Astrocyte (in vitro differentiated cells and primary cell): ENCODE measurements around the gene PRSS57. TPM values are rescaled to one million over a fixed set of nuclear protein-coding genes. Genes with fewer than 3 reads are reported as not detected.

ENCODE experiments used
- DNase-seq: peaks from one replicate; pipeline ENCODE4 v3.0.0-alpha.2; 2010; ENCODE audit warnings: low read depth
- FAIRE-seq: peaks from 2 replicates; lab custom pipeline; 2011; peaks lifted over from hg19 to GRCh38; lab: Jason Lieb, UNC
- H2AFZ ChIP-seq: 2 replicates; pipeline ENCODE4 v1.6.0; 2012; ENCODE audit warnings: low read depth, low read length, inconsistent platforms
- H3K27ac ChIP-seq: 2 replicates; pipeline ENCODE4 v1.5.1; 2011; ENCODE audit warnings: low read depth, low read length, inconsistent platforms
- H3K27me3 ChIP-seq: 2 replicates; pipeline ENCODE4 v1.6.0; 2011; ENCODE audit warnings: low read length, inconsistent platforms; ENCODE audit not compliant: insufficient read depth
- H3K36me3 ChIP-seq: 2 replicates; pipeline ENCODE4 v1.5.1; 2011; ENCODE audit warnings: low read length, inconsistent platforms; ENCODE audit not compliant: insufficient read depth
- H3K4me1 ChIP-seq: 2 replicates; pipeline ENCODE4 v1.5.1; 2011; ENCODE audit warnings: low read length, inconsistent platforms; ENCODE audit not compliant: insufficient read depth
- H3K4me2 ChIP-seq: 2 replicates; pipeline ENCODE4 v1.6.0; 2012; ENCODE audit warnings: low read length, inconsistent platforms
- H3K4me3 ChIP-seq: 2 replicates; pipeline ENCODE4 v1.5.1; 2011; ENCODE audit warnings: low read depth, mild to moderate bottlenecking, low read length, inconsistent platforms; ENCODE audit not compliant: insufficient read depth
- H3K79me2 ChIP-seq: 2 replicates; pipeline ENCODE4 v1.6.0; 2012; ENCODE audit warnings: mild to moderate bottlenecking, low read length, inconsistent platforms; ENCODE audit not compliant: insufficient read depth
- H3K9ac ChIP-seq: 2 replicates; pipeline ENCODE4 v1.6.0; 2012; ENCODE audit warnings: mild to moderate bottlenecking, low read length, inconsistent platforms
- H3K9me3 ChIP-seq: 2 replicates; pipeline ENCODE4 v1.5.1; 2012; ENCODE audit warnings: low read depth, mild to moderate bottlenecking, low read length, inconsistent platforms; ENCODE audit not compliant: insufficient read depth
- H4K20me1 ChIP-seq: 2 replicates; pipeline ENCODE4 v1.6.0; 2012; ENCODE audit warnings: low read length, inconsistent platforms; ENCODE audit not compliant: insufficient read depth
- H3K27ac Mint-ChIP-seq: one replicate; pipeline ENCODE4 v1.8.0; 2021; ENCODE audit warnings: mild to moderate bottlenecking, mixed read lengths; ENCODE audit not compliant: unreplicated experiment
- H3K27me3 Mint-ChIP-seq: one replicate; pipeline ENCODE4 v1.8.0; 2021; ENCODE audit warnings: low read depth, mixed read lengths; ENCODE audit not compliant: unreplicated experiment
- H3K36me3 Mint-ChIP-seq: one replicate; pipeline ENCODE4 v1.8.0; 2021; ENCODE audit warnings: low read depth, mixed read lengths; ENCODE audit not compliant: unreplicated experiment
- H3K4me1 Mint-ChIP-seq: one replicate; pipeline ENCODE4 v1.8.0; 2021; ENCODE audit warnings: low read depth, mixed read lengths; ENCODE audit not compliant: unreplicated experiment
- H3K4me3 Mint-ChIP-seq: one replicate; pipeline ENCODE4 v1.8.0; 2021; ENCODE audit warnings: mild to moderate bottlenecking, moderate library complexity, mixed read lengths; ENCODE audit not compliant: unreplicated experiment
- H3K9me3 Mint-ChIP-seq: one replicate; pipeline ENCODE4 v1.8.0; 2021; ENCODE audit warnings: mild to moderate bottlenecking, mixed read lengths; ENCODE audit not compliant: unreplicated experiment
- EZH2 ChIP-seq: IDR thresholded peaks from 2 replicates; pipeline ENCODE4 v1.6.1; 2012; ENCODE audit warnings: mild to moderate bottlenecking, low read length, inconsistent platforms; ENCODE audit not compliant: insufficient read depth
- total RNA-seq: library from RNA; stranded (reverse); gene quantifications from 2 replicates; pipeline ENCODE4 v1.2.1, GENCODE V29; 2021
- TF ChIP-seq, protein P1 (sequence below): IDR thresholded peaks from 2 replicates; pipeline ENCODE4 v1.5.1; 2011; ENCODE audit warnings: low read depth, mild to moderate bottlenecking, inconsistent platforms, low read length, moderate library complexity; ENCODE audit not compliant: insufficient read depth

The PRSS57 gene
- total RNA-seq, 1 donor from 2014 or later: not detected

GRCh38 chr19:688214-688613 is 7.0 kb downstream of the PRSS57 start:
- Histone ChIP-seq H3K4me2 (no peak overlapping the region), H3K27ac (no peak overlapping the region), H2AFZ (no peak overlapping the region), H3K27me3 (no peaks in the 10 kb centered on the region), H3K36me3 (no peaks in the 10 kb centered on the region), H4K20me1 (no peaks in the 10 kb centered on the region), H3K4me1 (no peaks in the 10 kb centered on the region), H3K4me3 (no peak overlapping the region), H3K79me2 (no peaks in the 10 kb centered on the region), H3K9ac (no peak overlapping the region), H3K9me3 (no peaks in the 10 kb centered on the region)
- no peak overlapping the region for H3K4me3 Mint-ChIP-seq
- no peak for FAIRE-seq
- no peak overlapping the region for H3K27ac Mint-ChIP-seq
- TF ChIP-seq EZH2: no peak
- TF ChIP-seq, protein P1, sequence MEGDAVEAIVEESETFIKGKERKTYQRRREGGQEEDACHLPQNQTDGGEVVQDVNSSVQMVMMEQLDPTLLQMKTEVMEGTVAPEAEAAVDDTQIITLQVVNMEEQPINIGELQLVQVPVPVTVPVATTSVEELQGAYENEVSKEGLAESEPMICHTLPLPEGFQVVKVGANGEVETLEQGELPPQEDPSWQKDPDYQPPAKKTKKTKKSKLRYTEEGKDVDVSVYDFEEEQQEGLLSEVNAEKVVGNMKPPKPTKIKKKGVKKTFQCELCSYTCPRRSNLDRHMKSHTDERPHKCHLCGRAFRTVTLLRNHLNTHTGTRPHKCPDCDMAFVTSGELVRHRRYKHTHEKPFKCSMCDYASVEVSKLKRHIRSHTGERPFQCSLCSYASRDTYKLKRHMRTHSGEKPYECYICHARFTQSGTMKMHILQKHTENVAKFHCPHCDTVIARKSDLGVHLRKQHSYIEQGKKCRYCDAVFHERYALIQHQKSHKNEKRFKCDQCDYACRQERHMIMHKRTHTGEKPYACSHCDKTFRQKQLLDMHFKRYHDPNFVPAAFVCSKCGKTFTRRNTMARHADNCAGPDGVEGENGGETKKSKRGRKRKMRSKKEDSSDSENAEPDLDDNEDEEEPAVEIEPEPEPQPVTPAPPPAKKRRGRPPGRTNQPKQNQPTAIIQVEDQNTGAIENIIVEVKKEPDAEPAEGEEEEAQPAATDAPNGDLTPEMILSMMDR: no peak
- no peaks in the 10 kb centered on the region for H3K36me3 Mint-ChIP-seq
- peaks cover 16% of the 10 kb centered on the region for H3K27me3 Mint-ChIP-seq
- H3K4me1 Mint-ChIP-seq: no peaks in the 10 kb centered on the region
- H3K9me3 Mint-ChIP-seq: peaks cover 7% of the 10 kb centered on the region
- DNase-seq: no peak

DNA sequence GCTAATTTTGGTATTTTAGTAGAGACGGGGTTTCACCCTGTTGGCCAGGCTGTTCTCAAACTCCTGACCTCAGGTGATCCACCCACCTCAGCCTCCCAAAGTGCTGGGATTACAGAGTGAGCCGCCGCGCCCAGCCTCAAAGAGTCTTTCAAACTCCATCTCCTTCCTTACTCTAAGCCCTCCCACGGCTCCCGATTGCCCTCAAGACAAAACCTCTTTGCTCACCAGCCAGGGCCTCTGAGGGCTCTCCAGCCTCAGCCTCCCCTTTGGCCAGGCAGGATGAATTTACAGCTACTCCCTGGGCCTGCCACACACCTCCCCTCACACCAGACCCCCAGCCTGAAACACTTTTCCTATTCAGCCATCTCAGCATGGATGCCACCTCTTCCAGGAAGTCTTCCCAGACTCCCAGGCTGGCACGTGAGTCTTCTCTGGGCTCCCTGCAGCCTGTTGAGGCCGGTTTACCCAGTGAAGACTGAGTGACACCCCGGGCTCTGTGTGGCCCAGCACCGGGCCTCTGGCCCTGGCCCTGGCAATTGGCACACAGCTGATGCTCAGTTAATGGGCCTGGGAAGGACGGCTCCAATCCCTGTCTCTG is 7.6 kb downstream of the PRSS57 start:
- no peaks in the 10 kb centered on the region for H3K4me1 Mint-ChIP-seq
- H3K9me3 ChIP-seq: no peaks in the 10 kb centered on the region
- H3K79me2 ChIP-seq: no peaks in the 10 kb centered on the region
- no peak overlapping the region for H2AFZ ChIP-seq
- H4K20me1 ChIP-seq: no peaks in the 10 kb centered on the region
- peak overlapping the region; percentile 41 for H3K27ac Mint-ChIP-seq
- H3K27me3 ChIP-seq: no peaks in the 10 kb centered on the region
- FAIRE-seq (no peak), DNase-seq (no peak)
- no peaks in the 10 kb centered on the region for H3K36me3 ChIP-seq
- H3K36me3 Mint-ChIP-seq: no peaks in the 10 kb centered on the region
- no peaks in the 10 kb centered on the region for H3K4me1 ChIP-seq
- H3K27me3 Mint-ChIP-seq: peaks cover 16% of the 10 kb centered on the region
- H3K4me3 Mint-ChIP-seq: no peak overlapping the region
- no peak for TF ChIP-seq EZH2
- TF ChIP-seq, protein P1: no peak
- H3K4me2 ChIP-seq: no peak overlapping the region
- H3K9ac ChIP-seq: no peak overlapping the region
- H3K9me3 Mint-ChIP-seq: peaks cover 7% of the 10 kb centered on the region
- H3K4me3 ChIP-seq: no peak overlapping the region
- H3K27ac ChIP-seq: no peak overlapping the region

GRCh38 chr19:686589-687297 is 8.5 kb downstream of the PRSS57 start:
- Mint-ChIP-seq H3K4me1 (no peaks in the 10 kb centered on the region), H3K9me3 (peaks cover 7% of the 10 kb centered on the region), H3K27ac (no peak overlapping the region), H3K27me3 (peaks cover 16% of the 10 kb centered on the region), H3K36me3 (no peaks in the 10 kb centered on the region), H3K4me3 (no peak overlapping the region)
- Histone ChIP-seq H4K20me1 (peaks cover 3% of the 10 kb centered on the region), H3K27ac (no peak overlapping the region), H3K36me3 (no peaks in the 10 kb centered on the region), H3K4me1 (no peaks in the 10 kb centered on the region), H3K4me3 (no peak overlapping the region), H3K27me3 (no peaks in the 10 kb centered on the region), H2AFZ (no peak overlapping the region), H3K9ac (no peak overlapping the region), H3K4me2 (no peak overlapping the region), H3K9me3 (no peaks in the 10 kb centered on the region), H3K79me2 (no peaks in the 10 kb centered on the region)
- FAIRE-seq (no peak), DNase-seq (no peak)
- TF ChIP-seq, protein P1: no peak
- TF ChIP-seq EZH2: no peak
